GM18867 (cell line): ENCODE results near the gene NDFIP2.
"Not testable (repeated sequence)": the region's sequence is repeated elsewhere in the genome, so short reads cannot be mapped to it uniquely, and the experiment has no call there.

Experiments used
- ATAC-seq: cut with Tn5 transposase; IDR thresholded peaks from one replicate; pipeline ENCODE4 v1.9.1; 2021; ENCODE audit warnings: mild to moderate bottlenecking, moderate library complexity; ENCODE audit not compliant: unreplicated experiment

NDFIP2 gene

GRCh38 chr13:79585033-79585432 is 104.1 kb downstream of the NDFIP2 start:
- no peak for ATAC-seq

GRCh38 chr13:79589603-79590393 is 108.8 kb downstream of the NDFIP2 start:
- peak; percentile 85 for ATAC-seq

- no peak for ATAC-seq
Measured at GRCh38 chr13:79590394-79590676, 109.4 kb downstream of the NDFIP2 start.

DNA sequence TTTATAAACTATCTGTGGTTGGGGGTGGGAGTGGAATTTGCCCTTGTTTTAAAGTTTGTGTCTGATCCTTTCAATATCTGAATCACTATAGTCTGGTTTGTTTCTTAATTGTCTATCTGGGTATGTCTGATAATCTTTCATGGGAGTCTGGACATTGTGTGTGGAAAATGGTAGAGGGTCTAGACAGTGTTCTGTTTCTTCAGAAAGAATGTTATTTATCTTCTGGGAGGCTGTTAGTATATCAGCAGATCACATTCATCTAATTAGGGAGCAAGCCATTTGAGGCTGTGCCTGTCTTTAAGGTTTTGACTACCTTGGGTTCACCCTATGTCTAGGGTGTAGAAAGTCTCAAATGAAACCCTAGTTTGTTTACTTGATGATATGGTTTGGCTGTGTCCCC is 110.5 kb downstream of the NDFIP2 start:
- no peak for ATAC-seq

DNA sequence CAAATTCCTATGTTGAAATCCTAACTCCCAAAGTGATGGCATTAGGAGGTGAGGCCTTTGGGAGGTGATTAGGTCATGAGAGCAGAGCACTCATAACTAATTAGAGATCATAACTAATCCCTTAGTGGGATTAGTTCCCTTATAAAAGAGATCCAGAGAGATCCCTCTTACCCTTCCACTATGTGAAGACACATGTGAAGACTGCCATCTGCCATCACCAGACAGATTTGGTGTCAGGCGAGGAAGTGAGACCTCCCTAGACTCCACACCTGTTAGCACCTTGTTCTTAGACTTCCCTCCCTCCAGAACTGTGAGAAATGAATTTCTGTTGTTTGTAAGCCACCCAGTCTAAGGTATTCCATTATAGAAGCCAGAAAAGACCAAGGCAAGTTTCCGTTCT is 112.2 kb downstream of the NDFIP2 start:
- ATAC-seq, result no peak

- no peak for ATAC-seq
Measured at GRCh38 chr13:79593641-79594275, 112.8 kb downstream of the NDFIP2 start.

DNA sequence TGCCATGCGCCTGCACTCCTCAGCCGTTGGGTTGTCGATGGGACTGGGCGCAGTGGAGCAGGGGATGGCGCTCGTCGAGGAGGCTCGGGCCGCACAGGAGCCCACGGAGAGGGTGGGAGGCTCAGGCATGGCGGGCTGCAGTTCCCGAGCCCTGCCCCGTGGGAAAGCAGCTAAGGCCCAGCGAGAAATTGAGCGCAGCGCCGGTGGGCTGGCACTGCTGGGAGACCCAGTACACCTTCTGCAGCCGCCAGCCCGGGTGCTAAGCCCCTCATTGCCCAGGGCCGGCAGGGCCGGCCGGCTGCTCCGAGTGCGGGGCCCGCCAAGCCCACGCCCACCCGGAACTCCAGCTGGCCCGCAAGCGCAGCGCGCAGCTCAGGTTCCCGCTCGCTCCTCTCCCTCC is 119.2 kb downstream of the NDFIP2 start:
- ATAC-seq, result not testable (repeated sequence)

DNA sequence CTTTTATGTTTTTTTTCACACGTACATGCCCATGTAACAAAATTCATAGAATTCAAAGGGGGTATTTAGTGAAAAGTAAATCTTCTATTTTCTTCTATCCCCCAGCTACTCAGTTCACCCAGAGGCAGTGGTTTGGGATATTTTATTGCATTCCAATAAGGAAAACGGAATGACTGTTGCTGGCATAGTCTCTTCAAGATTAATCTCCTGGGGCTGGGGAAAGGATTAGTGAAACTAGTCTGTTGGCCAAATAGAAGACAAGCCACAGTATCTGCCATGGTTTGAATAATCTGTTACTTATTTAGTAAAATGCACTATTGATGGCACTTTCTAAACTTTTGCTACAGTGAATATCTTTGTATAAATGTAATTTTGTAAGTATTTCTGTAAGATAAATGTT is 122.0 kb downstream of the NDFIP2 start:
- no peak for ATAC-seq

DNA sequence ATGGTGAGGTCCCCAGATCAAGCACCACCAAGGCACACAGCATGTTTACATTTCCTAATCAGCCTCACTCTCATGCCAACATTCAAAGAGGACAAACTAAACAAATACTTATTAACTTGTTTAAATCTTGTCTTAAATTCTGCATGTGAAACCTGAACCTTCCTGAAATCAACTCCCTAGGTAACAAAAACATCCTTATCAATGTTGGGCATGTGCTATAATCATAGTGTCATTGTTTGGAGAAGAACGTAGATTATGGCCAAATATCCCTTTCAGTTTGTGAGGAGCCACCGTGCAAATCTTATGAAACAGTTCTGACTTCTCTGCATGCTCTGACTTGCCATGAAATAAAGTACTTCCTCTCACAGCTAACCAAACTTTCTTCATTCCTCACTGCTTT is 123.8 kb downstream of the NDFIP2 start:
- peak; percentile 58 for ATAC-seq
